Activated T-helper 1 cell treated with anti-CD3 and anti-CD28 coated beads, Interleukin-2, amount 50 U/mL, for 16 hours (primary cell): ENCODE measurements around the gene KRT3.

Source experiments
- DNase-seq, 2 donors: peaks; one replicate each; pipeline ENCODE4 v3.0.0-alpha.2; 2020; ENCODE audit warnings: low read depth in 1 of 2, low spot score in 1 of 2

KRT3 gene

DNA sequence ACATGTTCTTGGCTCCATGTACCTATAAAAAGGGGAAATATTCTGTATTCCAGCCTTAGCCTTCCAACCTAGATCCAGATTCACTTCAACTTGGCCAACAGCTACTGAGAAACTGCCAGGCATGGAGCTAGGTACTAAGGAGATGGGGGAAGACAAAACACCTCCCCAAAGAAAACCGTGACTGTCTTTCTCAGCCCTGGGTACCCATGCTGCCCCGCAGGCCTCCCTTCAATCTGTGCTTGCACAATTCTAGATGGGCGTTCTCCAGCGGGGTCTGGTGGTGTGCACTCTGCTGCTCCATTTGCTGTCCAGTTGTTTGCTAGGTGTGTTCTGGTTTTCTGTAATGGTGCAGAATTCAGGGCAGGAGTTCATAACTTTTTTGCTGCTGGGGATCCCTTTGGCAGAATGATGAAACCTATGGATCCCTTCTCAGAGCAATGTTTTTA is 18.8 kb upstream of the KRT3 start:
- no peak for DNase-seq

DNA sequence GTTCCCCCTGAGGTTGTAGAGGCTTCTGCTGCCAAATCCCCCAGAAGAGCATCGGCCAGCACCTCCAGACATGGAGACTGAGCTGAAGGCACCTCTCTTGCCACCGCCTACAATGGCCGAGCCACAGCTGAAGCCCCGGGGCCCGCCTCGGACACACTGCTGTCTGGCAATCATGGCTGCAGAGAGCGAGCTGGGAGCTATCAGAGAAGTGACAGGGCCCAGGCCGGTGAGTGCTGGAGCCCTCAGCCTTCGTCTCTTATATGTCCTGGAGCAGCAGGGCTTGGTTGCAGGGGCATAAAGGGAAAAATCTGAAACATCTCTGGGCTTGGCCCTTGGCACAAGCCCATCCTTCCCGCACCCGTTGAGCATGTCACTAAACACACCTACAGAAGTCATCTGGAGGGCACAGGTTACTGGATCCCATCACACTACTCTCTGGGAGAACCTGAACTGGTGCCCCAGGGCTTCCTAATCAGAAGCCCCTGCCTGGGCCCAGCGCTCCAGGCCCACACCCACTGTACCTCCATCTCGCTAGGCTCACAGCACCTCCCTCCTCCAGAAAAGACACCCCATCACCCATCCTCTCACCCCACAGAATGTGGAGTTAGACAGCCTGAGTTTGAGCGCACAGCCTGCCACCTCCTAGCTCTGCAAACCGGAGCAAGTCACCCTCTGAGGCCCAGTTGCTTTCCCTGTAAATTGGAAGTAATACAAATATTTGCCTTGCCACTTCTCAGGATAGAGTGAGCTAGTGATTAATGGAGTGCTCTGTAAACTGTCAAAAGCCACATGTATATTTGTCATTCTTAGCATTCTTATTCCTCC is 18.2 kb upstream of the KRT3 start, which contains the start of gene KRT4:
Gene KRT4 (minus strand): TSS at position 232 of the 825 bp plus-strand sequence. CDS start 58 bp downstream, at position 174.
- DNase-seq, result no peak

DNA sequence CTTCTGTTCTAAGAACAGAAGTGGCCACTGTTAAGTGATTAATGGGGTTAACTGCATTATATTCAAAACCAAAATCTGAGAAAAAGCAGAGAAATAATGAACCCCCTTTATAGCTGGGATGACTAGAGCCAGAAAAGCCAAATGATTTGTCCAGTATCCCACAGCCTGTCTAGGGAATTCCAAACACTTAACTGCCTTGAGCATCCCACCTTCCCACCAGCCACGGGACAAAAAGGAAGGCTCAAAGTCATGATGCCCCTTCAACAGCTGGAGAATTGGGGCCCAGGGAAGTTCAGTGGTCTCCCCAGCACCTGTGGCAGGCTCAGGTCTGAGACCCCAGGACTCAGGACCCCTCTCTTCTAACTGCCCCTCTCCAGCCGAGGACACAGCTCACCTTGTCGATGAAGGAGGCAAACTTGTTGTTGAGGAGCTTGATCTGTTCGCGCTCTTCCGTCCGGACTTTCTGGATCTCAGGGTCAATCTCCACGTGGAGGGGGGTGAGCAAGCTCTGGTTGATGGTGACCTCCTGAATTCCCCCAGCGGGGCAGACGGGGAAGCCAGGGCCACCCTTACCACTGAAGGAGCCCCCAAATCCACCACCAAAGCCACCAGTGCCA is 17.4 kb upstream of the KRT3 start:
- DNase-seq, result no peak

DNA sequence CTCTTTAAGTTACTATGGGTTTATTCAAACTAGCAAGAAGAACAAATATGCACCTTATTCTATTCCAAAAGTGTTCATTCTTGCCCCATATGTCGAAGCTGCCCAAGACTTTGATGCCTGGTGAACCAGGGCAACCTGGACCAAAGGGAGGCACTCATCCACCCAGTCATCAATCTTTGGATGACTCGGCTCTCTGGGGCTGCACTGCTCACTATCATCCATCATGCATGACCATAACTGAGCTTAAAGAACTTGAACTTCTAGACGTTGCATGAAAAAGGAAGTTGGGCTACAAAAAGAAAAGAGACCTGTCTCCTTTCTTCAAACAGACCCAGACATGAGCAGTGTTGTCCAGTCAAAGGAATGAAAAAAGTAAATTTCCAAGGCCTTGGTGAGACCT is 16.8 kb upstream of the KRT3 start:
- DNase-seq, result no peak

DNA sequence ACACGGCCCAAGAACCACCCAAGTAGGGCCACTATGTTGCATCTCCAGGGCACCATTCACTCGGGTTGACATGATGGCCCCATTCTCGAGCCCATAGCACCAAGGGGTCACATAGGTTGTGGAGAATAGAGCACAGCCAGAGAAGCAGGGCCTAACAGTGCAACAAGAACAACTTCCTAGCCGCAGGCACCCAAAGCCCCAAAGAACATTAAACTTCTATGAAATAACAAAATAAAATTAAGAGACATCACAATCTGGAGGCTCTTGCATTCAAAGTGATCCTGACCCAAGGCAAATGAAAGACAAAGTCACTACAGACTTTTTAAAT is 16.1 kb upstream of the KRT3 start:
- DNase-seq, result no peak

DNA sequence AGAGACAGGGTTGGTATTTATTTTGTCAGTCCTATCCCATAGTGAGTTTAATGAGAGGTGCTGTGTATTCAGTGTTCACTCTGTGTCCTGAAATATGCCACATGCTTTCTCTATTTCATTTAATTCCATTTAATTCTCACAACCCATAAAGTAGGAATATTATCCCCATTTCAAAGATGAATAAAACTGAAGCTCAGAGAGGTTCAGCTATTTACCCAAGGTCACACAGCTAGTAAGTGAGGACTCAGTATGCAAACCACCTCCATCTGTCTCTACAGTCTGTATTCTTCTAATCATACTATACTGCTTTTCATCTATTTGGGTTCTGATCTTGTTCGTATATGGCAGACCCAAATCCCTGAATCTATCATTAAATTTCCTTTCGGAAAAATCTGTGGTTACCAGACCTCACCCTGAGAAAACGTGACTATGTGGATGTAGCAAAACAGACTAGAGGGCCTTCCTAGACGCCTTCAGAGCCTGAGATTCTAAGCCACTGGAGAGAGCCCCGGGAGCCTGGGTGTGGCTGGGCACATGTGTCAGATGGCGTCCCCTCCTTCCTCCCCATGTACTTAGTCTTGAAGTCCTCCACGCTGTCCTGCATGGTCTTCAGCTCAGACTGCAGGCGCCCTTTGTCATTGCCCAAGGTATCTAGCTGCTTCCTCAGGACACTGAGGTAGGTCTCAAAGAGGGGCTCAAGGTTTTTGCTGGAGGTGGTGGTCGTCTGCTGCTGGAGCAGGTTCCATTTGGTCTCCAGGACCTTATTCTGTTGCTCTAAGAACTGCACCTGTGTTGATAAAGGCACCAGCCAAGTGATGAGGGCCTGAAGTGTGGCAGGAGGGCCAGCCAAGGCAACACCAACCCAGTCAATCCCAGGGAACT is 15.5 kb upstream of the KRT3 start:
- no peak for DNase-seq

DNA sequence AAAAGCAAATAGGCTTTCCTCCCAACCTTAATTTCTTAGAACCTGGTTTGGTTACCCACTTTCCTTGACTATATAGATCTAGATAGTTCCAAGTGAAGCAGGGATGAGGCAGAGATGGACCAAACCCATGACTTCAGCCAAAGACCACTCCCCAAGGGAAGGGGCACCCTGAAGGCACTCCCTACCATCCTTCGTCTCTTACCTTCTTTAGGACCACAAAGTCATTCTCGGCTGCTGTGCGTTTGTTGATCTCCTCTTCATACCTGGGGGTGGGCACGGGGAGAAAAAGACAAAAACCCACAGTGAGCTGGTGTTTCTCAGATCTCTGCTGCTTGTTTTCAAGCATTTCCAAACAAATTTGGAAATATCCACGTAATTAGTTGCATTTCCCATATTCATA is 14.6 kb upstream of the KRT3 start:
- DNase-seq, result no peak

DNA sequence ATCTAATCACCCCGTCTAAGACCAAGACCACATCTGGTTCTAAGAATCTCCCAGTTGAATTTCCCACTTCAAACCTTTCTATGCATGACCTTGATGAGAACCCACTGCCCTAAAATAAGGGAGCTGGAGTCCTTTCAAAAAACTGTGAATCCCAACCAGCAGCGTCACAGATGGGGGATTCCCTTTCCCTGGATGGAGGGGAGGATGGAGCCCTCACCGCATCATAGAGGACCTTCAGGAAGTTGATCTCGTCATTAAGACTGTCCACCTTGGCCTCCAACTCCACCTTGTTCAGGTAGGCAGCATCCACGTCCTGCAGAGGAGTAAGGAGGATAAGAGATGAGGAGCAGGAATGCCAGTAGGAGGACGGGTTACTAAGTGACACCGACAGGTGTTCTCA is 13.2 kb upstream of the KRT3 start:
- no peak for DNase-seq

DNA sequence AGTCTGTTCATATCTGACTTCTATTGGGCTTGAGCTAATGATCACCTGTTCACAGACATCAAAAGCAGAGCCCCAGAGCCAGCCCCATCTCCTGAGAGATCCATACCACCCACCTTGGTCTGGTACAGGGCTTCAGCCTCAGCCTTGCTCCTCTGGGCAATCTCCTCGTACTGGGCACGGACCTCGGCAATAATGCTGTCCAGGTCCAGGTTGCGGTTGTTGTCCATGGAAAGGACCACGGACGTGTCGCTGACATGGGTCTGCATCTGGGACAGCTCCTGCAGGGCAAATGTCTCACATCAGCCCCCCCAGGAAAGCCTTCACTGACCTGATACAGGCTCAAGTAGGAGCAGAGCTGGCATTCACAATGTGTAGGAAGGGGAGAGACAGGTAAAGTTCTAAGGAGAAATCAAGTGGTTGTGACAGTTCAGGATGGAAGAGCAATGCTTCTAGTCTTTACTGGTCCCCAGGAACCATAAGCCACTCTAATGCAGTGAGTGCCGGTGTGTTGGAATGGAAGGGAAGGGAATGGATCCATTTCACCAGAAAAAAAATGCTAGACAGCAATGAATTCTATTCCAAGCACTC is 12.8 kb upstream of the KRT3 start:
- DNase-seq, result no peak

DNA sequence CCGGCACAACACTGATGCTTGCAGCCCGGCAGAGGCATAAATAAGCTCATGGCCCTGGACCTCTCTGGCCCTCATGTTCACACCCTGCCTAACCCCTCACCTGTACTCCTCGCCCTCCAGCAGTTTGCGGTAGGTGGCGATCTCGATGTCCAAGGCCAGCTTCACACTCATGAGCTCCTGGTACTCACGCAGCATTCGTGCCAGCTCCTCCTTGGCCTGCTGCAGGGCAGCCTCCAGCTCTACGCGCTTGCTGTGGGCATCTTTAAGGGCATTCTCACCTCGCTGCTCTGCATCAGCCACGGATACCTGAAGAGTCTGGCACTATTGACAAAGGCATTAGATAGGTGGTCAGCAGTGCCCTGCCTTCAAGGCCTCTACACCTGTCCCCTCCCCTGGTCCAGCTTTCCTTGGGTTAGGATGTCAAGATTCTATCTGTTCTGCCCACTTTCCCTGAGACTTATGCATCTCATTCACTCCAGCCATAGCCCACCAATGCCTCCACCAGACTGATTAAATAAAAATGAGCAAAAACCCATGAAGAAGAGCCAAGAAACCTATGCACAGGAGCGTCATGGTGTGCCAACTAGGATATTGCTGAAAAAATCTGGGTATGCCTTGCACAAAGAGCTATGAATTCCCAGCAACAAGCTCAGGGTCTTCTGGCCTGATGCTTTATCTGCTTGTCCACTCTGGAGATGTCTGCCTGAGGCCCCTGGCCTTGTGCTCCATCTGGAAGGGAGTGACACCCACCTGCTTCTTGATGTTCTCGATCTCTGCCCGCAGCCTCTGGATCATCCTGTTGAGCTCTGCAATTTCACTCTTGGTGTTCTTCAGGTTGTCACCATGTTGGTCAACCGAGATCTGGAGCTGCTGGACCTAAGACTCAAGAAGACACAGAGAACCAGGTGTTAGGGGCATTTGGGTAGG is 11.9 kb upstream of the KRT3 start:
- DNase-seq, result no peak

DNA sequence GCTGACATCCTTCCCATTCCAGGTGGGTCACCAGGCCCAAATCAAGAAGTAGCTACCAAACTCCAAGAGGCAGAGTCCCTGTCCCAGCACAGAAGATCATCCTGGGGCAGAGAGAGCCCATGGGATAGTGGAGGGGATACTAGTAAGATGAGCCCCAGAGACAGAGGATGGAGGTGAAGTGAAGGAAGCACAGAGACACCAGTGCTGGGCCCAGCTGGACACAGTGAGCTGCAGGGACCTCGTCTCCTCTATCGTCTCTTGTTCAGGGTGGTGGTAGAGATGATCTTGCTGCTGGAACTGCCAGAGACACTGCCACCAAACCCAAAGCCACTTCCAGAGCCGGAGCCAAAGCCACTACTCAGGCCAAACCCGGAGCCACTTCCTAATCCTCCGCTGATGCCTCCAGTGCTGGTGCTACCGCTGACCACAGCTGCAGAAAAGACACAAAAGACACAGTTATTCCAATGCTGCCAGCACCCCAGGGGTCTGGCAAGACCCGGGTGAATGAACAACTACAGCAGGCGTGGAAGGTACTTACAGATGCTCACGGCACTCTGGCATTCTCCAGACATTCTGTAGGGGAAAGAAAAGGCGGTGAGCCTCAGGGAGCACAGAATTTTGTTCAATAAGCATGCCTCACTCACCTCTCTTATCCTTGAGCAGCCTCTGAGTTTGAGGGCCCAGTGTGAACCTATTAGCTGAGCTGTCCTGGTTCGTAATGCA is 11.1 kb upstream of the KRT3 start:
- DNase-seq, result no peak

DNA sequence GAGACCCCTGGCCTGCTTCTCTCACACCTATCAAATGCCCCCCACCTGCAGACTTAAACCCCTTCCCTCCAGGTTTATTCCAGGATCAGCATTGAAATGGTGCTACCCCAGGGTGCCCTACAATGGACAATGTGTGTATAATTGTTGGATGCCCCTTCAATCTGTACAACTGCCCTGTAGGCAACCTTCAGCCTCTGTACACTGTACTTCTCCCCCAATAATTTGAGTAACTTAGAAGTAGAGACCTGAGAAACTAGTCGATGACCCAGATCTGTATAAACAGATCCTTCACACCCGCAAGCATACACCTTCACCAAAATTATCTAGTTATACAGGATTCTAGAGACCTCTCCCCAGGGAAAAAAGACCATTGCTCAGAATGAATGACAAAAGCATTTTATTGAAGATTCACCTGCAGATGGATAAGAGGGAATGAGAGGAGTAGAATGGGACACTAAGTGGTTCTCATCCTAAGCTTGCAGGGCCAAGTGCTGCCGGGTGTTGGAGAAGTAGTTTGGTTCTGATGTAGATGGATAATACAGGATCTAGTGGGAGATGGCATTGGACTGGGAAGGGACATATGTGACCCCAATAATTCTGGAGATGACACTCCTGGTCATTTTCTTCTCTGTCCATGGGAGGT is 10.4 kb upstream of the KRT3 start:
- no peak for DNase-seq

DNA sequence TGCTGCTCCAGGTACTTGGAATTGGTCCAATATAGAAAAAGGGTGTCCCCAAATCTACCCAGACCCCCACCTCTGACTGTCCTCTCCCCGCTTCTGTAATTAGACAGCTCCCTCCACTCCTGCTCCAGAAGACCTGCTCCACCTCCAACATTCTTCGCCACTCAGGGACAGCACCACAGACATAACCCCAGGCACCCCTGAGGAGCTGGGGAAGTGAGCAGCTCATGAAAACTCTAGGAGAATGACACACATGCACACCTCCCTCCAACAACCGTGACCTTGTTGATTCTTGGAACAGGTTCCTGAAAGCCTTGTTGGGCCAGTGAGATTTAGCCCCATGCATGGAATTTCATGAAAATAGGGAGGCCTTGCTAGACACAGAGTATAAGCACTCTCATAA is 9.8 kb upstream of the KRT3 start:
- no peak for DNase-seq

DNA sequence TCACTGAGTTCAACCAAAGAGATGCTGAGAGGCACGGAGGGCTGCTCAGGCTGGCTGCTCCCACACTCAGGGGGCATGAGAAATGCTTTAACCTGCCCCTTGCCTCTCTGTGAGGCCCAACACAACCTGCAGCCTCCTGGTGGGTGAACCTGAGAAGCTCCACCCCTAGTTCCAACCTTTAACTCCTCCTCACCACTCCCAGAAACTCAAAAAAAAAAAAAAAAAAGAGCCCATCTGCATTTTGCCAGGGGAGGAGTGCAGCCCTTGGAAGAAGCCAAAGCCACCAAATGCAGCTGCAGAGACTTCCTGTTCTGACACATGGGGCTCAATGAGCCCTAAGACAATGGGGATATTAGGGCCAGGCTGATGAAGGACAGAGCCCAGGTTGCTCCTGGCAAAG is 9.1 kb upstream of the KRT3 start:
- no peak for DNase-seq

DNA sequence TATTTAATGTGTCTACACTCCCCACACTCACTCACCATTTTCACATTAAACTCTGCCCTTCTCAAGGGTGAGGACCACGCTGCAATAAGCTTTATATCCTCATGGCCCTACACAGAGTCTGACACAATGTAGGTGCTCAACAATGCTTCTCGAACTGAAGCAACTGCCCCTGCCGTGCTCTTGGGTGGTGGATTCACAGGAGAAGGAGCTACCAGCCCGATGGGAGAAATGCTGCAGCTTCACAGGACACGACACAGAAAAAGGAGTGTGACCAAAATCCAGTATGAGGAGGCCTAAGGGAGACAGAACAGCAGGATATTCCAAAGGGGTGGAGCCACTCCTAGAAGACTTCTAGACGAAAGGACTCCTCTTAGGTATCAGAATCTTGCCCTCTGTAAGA is 6.5 kb upstream of the KRT3 start:
- DNase-seq, result no peak

DNA sequence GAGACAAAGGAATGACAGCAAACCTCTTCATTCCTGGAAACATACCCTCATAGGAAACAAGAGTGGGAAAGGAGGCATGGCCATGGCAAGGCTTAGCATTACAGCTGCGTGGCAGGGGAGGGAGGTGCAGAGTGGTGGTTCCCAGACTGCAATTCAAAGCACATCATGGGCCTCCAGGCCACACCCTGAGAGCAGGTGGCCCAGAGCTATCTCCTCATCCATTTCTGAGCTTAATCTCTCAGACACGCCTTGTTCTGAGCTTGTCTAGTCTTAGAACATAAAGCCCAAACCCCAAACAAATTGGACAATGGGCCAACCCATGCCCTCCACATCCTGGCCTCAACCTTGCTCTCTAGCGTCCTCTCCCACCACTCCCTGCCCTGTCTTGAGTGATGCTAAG is 5.9 kb upstream of the KRT3 start:
- no peak for DNase-seq

DNA sequence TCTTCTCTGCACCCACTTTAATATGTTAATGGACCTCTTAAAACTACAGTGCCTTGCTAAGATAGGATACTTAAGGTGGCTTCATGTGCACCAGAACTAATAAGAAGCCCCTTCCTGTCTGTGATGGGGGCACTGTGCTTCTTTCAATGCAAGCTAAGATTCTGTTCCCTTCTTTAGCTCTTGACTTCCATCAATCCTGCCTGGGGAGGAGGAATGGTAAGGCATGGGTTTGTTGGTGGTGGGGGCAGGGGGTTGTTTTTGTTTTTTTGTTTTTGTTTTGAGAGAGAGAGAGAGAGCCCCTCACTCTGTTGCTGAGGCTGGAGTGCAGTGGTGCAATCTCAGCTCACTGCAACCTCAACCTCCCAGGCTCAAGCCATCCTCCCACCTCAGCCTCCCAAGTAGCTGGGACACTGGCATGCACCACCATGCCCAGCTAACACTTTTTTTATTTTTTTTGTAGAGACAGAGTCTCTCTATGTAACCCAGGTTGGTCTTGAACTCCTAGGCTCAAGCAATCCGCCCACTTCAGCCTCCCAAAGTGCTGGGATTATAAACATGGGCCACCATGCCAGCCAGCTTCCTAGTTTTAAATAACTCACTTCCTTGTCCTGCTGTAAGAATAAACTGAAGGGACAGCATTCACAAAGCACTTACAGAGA is 4.5 kb upstream of the KRT3 start:
- DNase-seq, result no peak

DNA sequence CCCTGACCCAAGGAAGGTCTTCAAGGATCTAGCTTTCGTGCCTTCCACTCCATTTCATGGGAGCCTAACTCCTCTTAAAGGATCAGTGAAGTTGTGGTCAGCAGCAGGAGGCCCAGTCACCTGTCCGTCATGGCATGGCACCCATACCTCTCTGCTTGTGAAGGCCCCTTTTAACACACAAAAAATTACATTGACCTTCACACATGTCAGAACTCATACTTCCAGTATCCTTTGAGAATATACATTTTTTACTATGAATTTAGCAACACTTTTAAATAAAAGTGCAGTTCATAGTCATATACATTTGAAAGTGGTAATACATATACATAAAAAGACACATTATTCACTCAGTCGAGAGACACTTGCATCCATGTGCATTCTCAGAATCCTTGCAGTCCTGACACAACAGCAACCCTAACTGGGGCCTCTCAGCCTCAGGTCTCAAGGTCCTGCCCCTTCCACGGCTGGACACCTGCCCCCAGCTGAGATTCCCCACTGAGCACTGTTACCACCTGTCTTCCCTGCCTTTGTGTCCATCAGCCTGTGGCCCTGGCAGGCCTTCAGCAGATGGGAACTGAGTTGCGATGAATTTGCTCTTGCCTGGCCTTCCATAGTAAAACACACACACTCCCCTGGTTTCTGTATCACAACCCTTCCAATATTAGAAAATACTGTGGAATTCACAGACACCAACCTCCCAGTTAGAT is 3.7 kb upstream of the KRT3 start:
- DNase-seq, result no peak
